Kidney tubule cell (primary cell): ENCODE data around the gene OSBPL1A.

Experiments
- DNase-seq: peaks from one replicate; pipeline ENCODE4 v3.0.0-alpha.2; 2018; ENCODE audit warnings: low spot score

Gene OSBPL1A

GRCh38 chr18:24121625-24122024 is 276.0 kb downstream of the OSBPL1A start:
- no peak for DNase-seq

- DNase-seq: no peak
Measured at GRCh38 chr18:24120676-24121075, 276.9 kb downstream of the OSBPL1A start.

- DNase-seq: peak; percentile 78
Measured at GRCh38 chr18:24118750-24119577, 278.7 kb downstream of the OSBPL1A start.

- no peak for DNase-seq
Measured at GRCh38 chr18:24115628-24116027, 282.0 kb downstream of the OSBPL1A start.

- no peak for DNase-seq
Measured at GRCh38 chr18:24114924-24115549, 282.6 kb downstream of the OSBPL1A start.

GRCh38 chr18:24112874-24113615 is 284.6 kb downstream of the OSBPL1A start:
- peak; percentile 66 for DNase-seq

- DNase-seq: no peak
Measured at GRCh38 chr18:24112464-24112863, 285.2 kb downstream of the OSBPL1A start.
